GM18951 (cell line): Measurements from ENCODE around the gene MAK.

Experiments
- POLR2A ChIP-seq: IDR thresholded peaks from 4 replicates; pipeline ENCODE4 v1.6.1; 2011; ENCODE audit warnings: mild to moderate bottlenecking; ENCODE audit not compliant: insufficient read length, insufficient read depth; ENCODE audit errors: extremely low read depth
- in situ Hi-C: fragments of 300-500 bp; cut with MboI; formaldehyde crosslinking; loops from one replicate; pipeline ENCODE4 v1.12.0; 2022; ENCODE audit warnings: low sequenced_read_pairs, mixed read lengths, inconsistent platforms; ENCODE audit not compliant: unreplicated experiment

The MAK gene

DNA sequence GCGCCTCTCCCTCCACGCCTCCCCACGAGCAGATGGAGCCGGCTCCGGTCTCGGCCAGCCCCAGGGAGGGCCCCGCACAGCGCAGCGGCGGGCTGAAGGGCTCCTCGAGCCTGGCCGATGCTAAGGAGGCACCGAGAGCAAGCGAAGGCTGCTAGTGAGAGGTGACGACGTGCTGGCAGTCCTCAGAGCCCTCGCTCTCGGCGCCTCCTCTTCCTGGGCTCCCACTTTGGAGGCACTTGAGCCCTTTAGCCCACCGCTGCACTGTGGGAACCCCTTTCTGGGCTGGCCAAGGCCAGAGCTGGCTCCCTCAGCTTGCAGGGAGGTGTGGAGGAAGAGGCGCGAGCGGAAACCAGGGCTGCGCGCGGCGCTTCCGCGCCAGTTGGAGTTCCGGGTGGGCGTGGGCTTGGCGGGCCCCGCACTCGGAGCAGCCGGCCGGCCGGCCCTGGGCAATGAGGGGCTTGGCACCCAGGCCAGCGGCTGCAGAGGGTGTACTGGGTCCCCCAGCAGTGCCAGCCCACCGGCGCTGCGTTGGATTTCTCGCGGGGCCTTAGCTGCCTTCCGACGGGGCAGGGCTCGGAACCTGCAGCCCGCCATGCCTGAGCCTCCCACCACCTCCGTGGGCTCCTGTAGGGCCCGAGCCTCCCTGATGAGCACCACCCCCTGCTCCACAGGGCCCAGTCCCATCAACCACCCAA is 117.9 kb downstream of the MAK start:
- in situ Hi-C loops = no loop called here
- TF ChIP-seq POLR2A = peak; percentile 68

DNA sequence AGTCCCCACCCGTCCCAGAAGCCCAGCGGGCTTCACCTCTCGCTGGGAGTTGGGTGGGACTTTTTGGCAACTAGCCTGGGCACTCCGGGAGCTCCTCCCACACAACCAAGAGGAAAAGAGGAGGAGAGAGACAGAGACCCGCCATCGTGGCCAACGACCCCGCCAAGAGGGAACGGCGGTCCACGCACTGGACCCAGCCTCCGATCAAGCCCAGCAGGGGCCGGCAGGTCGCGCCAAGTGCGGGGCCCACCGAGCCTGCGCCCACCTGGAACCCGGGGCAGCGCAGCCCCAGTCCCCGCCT is 118.4 kb downstream of the MAK start:
- in situ Hi-C loops = no loop called here
- TF ChIP-seq POLR2A = no peak

DNA sequence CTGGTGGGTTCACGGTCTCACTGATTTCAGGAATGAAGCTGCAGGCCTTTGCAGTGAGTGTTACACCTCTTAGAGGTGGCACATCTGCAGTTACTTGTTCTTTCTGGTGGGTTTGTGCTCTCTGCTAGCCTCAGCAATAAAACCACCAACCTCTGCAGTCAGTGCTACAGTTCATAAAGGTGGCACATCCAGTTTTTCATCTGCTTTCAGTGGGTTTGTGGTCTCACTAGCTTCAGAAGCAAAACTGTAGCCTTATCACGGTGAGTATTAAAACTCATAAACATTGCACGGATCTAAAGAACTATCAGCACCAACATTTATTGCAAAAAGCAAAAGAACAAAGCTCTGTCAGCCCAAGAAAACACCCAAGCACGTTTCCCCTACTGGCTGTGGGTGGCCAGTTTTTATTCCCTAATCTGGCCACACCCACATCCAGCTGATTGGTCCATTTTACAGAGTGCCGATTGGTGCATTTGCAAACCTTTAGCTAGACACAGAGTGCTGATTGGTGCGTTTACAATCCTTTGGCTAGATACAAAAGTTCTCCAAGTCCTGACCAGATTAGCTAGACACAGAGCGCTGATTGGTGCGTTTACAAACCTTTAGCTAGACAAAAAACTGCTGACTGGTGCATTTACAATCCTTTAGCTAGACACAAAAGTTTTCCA is 118.9 kb downstream of the MAK start:
- TF ChIP-seq POLR2A = no peak
- in situ Hi-C loops = no loop called here

DNA sequence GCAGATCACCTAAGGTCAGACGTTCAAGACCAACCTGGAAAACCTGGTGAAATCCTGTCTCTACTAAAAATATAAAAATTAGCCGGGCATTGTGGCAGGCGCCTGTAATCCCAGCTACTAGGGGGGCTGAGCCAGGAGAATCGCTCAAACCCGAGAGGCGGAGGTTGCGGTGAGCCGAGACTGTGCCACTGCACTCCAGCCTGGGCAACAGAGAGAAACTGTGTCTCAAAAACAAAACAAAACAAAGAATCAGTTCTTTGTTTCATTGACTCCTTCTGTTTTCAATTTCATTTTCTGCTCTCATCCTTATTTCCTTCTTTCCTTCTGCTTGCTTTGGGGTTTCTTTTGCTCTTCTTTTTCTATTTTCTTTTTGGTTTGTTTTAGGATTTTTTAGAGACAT is 124.4 kb downstream of the MAK start:
- no peak for TF ChIP-seq POLR2A
- in situ Hi-C loops = no loop called here
